PC-3 (cell line): ENCODE results near the gene CEP97.
A peak's percentile ranks its signal among the peaks of the same experiment; 100 is the strongest.

Experiments used
- CTCF ChIP-seq: fragments of 300-600 bp; sonication (generic); conservative IDR thresholded peaks from 2 replicates; pipeline ENCODE4 v1.5.1; 2017; ENCODE audit warnings: antibody characterized with exemption, low read depth, mild to moderate bottlenecking, low read length
- EZH2 ChIP-seq: fragments of 300-600 bp; sonication (generic); IDR thresholded peaks from one replicate; pipeline ENCODE4 v1.6.1; 2017; ENCODE audit warnings: antibody characterized with exemption, mild to moderate bottlenecking, low read length; ENCODE audit not compliant: unreplicated experiment
- EZH2phosphoT487 ChIP-seq: fragments of 300-600 bp; sonication (generic); IDR thresholded peaks from 2 replicates; pipeline ENCODE4 v1.6.1; 2018; ENCODE audit warnings: mild to moderate bottlenecking, antibody characterized with exemption, low read length, borderline replicate concordance

- no peak for TF ChIP-seq EZH2
- TF ChIP-seq CTCF, result peak; percentile 92
- TF ChIP-seq EZH2phosphoT487, result no peak
Observed at GRCh38 chr3:101803173-101803782, 78.9 kb downstream of the CEP97 start.
